GM23338 (cell line): ENCODE data around the gene GRID1. TPM values are rescaled to one million over a fixed set of nuclear protein-coding genes. Genes with fewer than 3 reads are reported as not detected.

Source experiments
- ATAC-seq: fragments of 200-7000 bp; cut with Tn5 transposase; 3 replicates; pipeline ENCODE4 v1.9.1; 2020
- DNase-seq: peaks from one replicate; pipeline ENCODE4 v3.0.0-alpha.2; 2015; ENCODE audit warnings: low spot score
- H2AFZ ChIP-seq: fragments of 200-600 bp; sonication (generic); 2 replicates; pipeline ENCODE4 v1.8.0; 2016; ENCODE audit warnings: antibody characterized with exemption, mild to moderate bottlenecking, moderate library complexity
- H3F3A ChIP-seq: fragments of 200-600 bp; sonication (generic); replicated peaks from 2 replicates; pipeline ENCODE4 v1.8.0; 2017; ENCODE audit warnings: antibody characterized with exemption, mixed run types, low read depth
- H3K27ac ChIP-seq: fragments of 200-600 bp; sonication (generic); 2 replicates; pipeline ENCODE4 v1.6.1; 2016; ENCODE audit warnings: low read depth
- H3K27me3 ChIP-seq: fragments of 200-600 bp; sonication (generic); 2 replicates; pipeline ENCODE4 v1.8.0; 2016; ENCODE audit warnings: mild to moderate bottlenecking, mixed run types, moderate library complexity; ENCODE audit not compliant: insufficient read depth
- H3K36me3 ChIP-seq: fragments of 200-600 bp; sonication (generic); 2 replicates; pipeline ENCODE4 v1.8.0; 2016; ENCODE audit warnings: mild to moderate bottlenecking; ENCODE audit not compliant: insufficient read depth
- H3K4me1 ChIP-seq: fragments of 200-600 bp; sonication (generic); 2 replicates; pipeline ENCODE4 v1.8.0; 2016; ENCODE audit warnings: mild to moderate bottlenecking, moderate library complexity; ENCODE audit not compliant: insufficient read depth
- H3K4me2 ChIP-seq: fragments of 200-600 bp; sonication (generic); 2 replicates; pipeline ENCODE4 v1.7.1; 2017; ENCODE audit warnings: mixed run types
- H3K4me3 ChIP-seq: fragments of 200-600 bp; sonication (generic); 2 replicates; pipeline ENCODE4 v1.6.1; 2016; ENCODE audit warnings: mixed run types
- H3K79me2 ChIP-seq: fragments of 200-600 bp; sonication (generic); replicated peaks from 2 replicates; pipeline ENCODE4 v1.8.0; 2017; ENCODE audit warnings: mild to moderate bottlenecking; ENCODE audit not compliant: insufficient read depth
- H3K9me2 ChIP-seq: fragments of 200-600 bp; sonication (generic); 2 replicates; pipeline ENCODE4 v1.8.0; 2017; ENCODE audit not compliant: insufficient read depth
- H4K20me1 ChIP-seq: fragments of 200-600 bp; sonication (generic); replicated peaks from 2 replicates; pipeline ENCODE4 v1.8.0; 2017; ENCODE audit warnings: mild to moderate bottlenecking; ENCODE audit not compliant: insufficient read depth
- H3K27ac Mint-ChIP-seq: 2 replicates; pipeline ENCODE4 v1.8.0; 2020; ENCODE audit warnings: inconsistent platforms, mild to moderate bottlenecking, moderate library complexity, mixed read lengths
- H3K27me3 Mint-ChIP-seq: 3 replicates; pipeline ENCODE4 v1.8.0; 2022; ENCODE audit warnings: low read depth, mild to moderate bottlenecking, moderate library complexity, mixed read lengths, inconsistent platforms; ENCODE audit not compliant: insufficient read depth, poor library complexity
- H3K36me3 Mint-ChIP-seq: 3 replicates; pipeline ENCODE4 v1.8.0; 2021; ENCODE audit warnings: low read depth, mild to moderate bottlenecking, inconsistent platforms, moderate library complexity, mixed read lengths
- H3K4me1 Mint-ChIP-seq: 3 replicates; pipeline ENCODE4 v1.8.0; 2020; ENCODE audit warnings: mild to moderate bottlenecking, inconsistent platforms, mixed read lengths
- H3K4me3 Mint-ChIP-seq: 3 replicates; pipeline ENCODE4 v1.8.0; 2021; ENCODE audit warnings: moderate library complexity, mild to moderate bottlenecking, inconsistent platforms, mixed read lengths
- H3K9me3 Mint-ChIP-seq: 3 replicates; pipeline ENCODE4 v1.8.0; 2020; ENCODE audit warnings: moderate library complexity, mild to moderate bottlenecking, inconsistent platforms, mixed read lengths
- CREB1 ChIP-seq: fragments of 250-450 bp; sonication (Bioruptor Pico); IDR thresholded peaks from 2 replicates; pipeline ENCODE4 v1.5.0; 2020; ENCODE audit warnings: low read depth, mild to moderate bottlenecking, moderate library complexity
- EZH2 ChIP-seq: fragments of 200-600 bp; sonication (generic); IDR thresholded peaks from one replicate; pipeline ENCODE4 v1.8.0; 2017; ENCODE audit warnings: antibody characterized with exemption, mild to moderate bottlenecking, low read depth; ENCODE audit not compliant: unreplicated experiment
- EZH2phosphoT487 ChIP-seq: fragments of 200-600 bp; sonication (generic); IDR thresholded peaks from one replicate; pipeline ENCODE4 v1.8.1; 2018; ENCODE audit warnings: antibody characterized with exemption; ENCODE audit not compliant: unreplicated experiment
- JUNB ChIP-seq: IDR thresholded peaks from one replicate; pipeline ENCODE4 v1.6.1; 2016; ENCODE audit warnings: antibody characterized with exemption; ENCODE audit not compliant: unreplicated experiment
- NANOG ChIP-seq: IDR thresholded peaks from 2 replicates; pipeline ENCODE4 v1.6.1; 2016; ENCODE audit warnings: antibody characterized with exemption, borderline replicate concordance
- POLR2AphosphoS5 ChIP-seq: IDR thresholded peaks from 2 replicates; pipeline ENCODE4 v1.6.1; 2016; ENCODE audit warnings: antibody characterized with exemption, low read depth
- STAT1 ChIP-seq: IDR thresholded peaks from one replicate; pipeline ENCODE4 v1.6.1; 2016; ENCODE audit warnings: antibody characterized with exemption; ENCODE audit not compliant: unreplicated experiment
- ZNF114 ChIP-seq: fragments of 250-450 bp; sonication (Bioruptor Pico); IDR thresholded peaks from 2 replicates; pipeline ENCODE4 v1.5.0; 2020; ENCODE audit warnings: mild to moderate bottlenecking, moderate library complexity
- ZNF331 ChIP-seq: fragments of 250-450 bp; sonication (Bioruptor Pico); IDR thresholded peaks from 2 replicates; pipeline ENCODE4 v1.5.0; 2020; ENCODE audit warnings: low read depth, mild to moderate bottlenecking, moderate library complexity
- polyA plus RNA-seq: library from polyadenylated mRNA; unstranded; fragments of >200 nt; fragmentation: Nextera tagmentation; extraction: Ambion mirVana; gene quantifications from 2 replicates; pipeline ENCODE4 v1.2.1, GENCODE V29; 2016
- total RNA-seq: library from RNA; depleted of rRNA; stranded (reverse); fragments of >200 nt; shearing (Covaris generic); gene quantifications from 2 replicates; pipeline ENCODE4 v1.2.3, GENCODE V29; 2014
- TF ChIP-seq, protein P1 (sequence below): IDR thresholded peaks from one replicate; pipeline ENCODE4 v1.6.1; 2018; ENCODE audit warnings: antibody characterized with exemption; ENCODE audit not compliant: unreplicated experiment
- TF ChIP-seq, protein P2 (sequence below): fragments of 250-450 bp; sonication (Bioruptor Pico); IDR thresholded peaks from 2 replicates; pipeline ENCODE4 v1.5.0; 2020; ENCODE audit warnings: mild to moderate bottlenecking, moderate library complexity
- TF ChIP-seq, protein P3 (sequence below), 2 experiments: fragments of 200-600 bp in 1 of 2; sonication (generic) in 1 of 2; conservative IDR thresholded peaks; 2 replicates each; pipeline versions ENCODE4 v1.5.1 to v1.6.1; 2016 to 2017; ENCODE audit warnings: antibody characterized with exemption in 2 of 2, low read depth in 2 of 2, mild to moderate bottlenecking in 2 of 2, moderate library complexity in 1 of 2
- TF ChIP-seq, protein P4 (sequence below): IDR thresholded peaks from 2 replicates; pipeline ENCODE4 v1.6.1; 2016; ENCODE audit warnings: antibody characterized with exemption

Gene GRID1
- total and polyA plus RNA-seq, 2 experiments from 2014 or later = 0.14 to 0.15 TPM

DNA sequence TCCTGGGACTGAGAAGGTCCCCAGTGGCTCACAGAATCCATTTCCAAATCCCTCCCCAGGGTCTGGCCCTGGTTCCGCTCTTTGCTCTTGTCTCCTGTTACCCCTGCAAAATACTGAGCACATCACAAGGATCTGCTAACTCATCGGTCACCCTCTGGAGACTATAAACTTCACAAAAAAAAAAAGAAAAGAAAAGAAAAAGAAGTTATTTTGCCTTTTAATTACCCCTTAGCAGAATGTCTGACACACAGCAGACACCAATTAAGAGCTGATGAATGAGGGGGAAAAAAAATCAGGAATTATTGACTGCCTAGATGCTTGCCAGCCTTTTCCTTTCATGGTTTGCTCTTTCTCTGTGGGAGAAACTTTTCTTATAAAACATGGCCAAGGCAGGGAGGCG lies 578.7 kb downstream of the GRID1 start:
- no peak for TF ChIP-seq ZNF331
- no peak for TF ChIP-seq NANOG
- no peak for TF ChIP-seq JUNB
- TF ChIP-seq, protein P1, sequence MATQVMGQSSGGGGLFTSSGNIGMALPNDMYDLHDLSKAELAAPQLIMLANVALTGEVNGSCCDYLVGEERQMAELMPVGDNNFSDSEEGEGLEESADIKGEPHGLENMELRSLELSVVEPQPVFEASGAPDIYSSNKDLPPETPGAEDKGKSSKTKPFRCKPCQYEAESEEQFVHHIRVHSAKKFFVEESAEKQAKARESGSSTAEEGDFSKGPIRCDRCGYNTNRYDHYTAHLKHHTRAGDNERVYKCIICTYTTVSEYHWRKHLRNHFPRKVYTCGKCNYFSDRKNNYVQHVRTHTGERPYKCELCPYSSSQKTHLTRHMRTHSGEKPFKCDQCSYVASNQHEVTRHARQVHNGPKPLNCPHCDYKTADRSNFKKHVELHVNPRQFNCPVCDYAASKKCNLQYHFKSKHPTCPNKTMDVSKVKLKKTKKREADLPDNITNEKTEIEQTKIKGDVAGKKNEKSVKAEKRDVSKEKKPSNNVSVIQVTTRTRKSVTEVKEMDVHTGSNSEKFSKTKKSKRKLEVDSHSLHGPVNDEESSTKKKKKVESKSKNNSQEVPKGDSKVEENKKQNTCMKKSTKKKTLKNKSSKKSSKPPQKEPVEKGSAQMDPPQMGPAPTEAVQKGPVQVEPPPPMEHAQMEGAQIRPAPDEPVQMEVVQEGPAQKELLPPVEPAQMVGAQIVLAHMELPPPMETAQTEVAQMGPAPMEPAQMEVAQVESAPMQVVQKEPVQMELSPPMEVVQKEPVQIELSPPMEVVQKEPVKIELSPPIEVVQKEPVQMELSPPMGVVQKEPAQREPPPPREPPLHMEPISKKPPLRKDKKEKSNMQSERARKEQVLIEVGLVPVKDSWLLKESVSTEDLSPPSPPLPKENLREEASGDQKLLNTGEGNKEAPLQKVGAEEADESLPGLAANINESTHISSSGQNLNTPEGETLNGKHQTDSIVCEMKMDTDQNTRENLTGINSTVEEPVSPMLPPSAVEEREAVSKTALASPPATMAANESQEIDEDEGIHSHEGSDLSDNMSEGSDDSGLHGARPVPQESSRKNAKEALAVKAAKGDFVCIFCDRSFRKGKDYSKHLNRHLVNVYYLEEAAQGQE = no peak
- TF ChIP-seq EZH2 = no peak
- TF ChIP-seq, protein P2, sequence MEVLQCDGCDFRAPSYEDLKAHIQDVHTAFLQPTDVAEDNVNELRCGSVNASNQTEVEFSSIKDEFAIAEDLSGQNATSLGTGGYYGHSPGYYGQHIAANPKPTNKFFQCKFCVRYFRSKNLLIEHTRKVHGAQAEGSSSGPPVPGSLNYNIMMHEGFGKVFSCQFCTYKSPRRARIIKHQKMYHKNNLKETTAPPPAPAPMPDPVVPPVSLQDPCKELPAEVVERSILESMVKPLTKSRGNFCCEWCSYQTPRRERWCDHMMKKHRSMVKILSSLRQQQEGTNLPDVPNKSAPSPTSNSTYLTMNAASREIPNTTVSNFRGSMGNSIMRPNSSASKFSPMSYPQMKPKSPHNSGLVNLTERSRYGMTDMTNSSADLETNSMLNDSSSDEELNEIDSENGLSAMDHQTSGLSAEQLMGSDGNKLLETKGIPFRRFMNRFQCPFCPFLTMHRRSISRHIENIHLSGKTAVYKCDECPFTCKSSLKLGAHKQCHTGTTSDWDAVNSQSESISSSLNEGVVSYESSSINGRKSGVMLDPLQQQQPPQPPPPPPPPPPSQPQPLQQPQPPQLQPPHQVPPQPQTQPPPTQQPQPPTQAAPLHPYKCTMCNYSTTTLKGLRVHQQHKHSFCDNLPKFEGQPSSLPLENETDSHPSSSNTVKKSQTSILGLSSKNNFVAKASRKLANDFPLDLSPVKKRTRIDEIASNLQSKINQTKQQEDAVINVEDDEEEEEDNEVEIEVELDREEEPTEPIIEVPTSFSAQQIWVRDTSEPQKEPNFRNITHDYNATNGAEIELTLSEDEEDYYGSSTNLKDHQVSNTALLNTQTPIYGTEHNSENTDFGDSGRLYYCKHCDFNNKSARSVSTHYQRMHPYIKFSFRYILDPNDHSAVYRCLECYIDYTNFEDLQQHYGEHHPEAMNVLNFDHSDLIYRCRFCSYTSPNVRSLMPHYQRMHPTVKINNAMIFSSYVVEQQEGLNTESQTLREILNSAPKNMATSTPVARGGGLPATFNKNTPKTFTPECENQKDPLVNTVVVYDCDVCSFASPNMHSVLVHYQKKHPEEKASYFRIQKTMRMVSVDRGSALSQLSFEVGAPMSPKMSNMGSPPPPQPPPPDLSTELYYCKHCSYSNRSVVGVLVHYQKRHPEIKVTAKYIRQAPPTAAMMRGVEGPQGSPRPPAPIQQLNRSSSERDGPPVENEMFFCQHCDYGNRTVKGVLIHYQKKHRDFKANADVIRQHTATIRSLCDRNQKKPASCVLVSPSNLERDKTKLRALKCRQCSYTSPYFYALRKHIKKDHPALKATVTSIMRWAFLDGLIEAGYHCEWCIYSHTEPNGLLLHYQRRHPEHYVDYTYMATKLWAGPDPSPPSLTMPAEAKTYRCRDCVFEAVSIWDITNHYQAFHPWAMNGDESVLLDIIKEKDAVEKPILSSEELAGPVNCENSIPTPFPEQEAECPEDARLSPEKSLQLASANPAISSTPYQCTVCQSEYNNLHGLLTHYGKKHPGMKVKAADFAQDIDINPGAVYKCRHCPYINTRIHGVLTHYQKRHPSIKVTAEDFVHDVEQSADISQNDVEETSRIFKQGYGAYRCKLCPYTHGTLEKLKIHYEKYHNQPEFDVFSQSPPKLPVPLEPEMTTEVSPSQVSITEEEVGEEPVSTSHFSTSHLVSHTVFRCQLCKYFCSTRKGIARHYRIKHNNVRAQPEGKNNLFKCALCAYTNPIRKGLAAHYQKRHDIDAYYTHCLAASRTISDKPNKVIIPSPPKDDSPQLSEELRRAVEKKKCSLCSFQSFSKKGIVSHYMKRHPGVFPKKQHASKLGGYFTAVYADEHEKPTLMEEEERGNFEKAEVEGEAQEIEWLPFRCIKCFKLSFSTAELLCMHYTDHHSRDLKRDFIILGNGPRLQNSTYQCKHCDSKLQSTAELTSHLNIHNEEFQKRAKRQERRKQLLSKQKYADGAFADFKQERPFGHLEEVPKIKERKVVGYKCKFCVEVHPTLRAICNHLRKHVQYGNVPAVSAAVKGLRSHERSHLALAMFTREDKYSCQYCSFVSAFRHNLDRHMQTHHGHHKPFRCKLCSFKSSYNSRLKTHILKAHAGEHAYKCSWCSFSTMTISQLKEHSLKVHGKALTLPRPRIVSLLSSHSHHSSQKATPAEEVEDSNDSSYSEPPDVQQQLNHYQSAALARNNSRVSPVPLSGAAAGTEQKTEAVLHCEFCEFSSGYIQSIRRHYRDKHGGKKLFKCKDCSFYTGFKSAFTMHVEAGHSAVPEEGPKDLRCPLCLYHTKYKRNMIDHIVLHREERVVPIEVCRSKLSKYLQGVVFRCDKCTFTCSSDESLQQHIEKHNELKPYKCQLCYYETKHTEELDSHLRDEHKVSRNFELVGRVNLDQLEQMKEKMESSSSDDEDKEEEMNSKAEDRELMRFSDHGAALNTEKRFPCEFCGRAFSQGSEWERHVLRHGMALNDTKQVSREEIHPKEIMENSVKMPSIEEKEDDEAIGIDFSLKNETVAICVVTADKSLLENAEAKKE = no peak
- TF ChIP-seq, protein P3, sequence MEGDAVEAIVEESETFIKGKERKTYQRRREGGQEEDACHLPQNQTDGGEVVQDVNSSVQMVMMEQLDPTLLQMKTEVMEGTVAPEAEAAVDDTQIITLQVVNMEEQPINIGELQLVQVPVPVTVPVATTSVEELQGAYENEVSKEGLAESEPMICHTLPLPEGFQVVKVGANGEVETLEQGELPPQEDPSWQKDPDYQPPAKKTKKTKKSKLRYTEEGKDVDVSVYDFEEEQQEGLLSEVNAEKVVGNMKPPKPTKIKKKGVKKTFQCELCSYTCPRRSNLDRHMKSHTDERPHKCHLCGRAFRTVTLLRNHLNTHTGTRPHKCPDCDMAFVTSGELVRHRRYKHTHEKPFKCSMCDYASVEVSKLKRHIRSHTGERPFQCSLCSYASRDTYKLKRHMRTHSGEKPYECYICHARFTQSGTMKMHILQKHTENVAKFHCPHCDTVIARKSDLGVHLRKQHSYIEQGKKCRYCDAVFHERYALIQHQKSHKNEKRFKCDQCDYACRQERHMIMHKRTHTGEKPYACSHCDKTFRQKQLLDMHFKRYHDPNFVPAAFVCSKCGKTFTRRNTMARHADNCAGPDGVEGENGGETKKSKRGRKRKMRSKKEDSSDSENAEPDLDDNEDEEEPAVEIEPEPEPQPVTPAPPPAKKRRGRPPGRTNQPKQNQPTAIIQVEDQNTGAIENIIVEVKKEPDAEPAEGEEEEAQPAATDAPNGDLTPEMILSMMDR (conservative IDR thresholded peaks at IDR 0.05; ENCODE audit: low read depth in 2 of 2) = no peak
- no peak for TF ChIP-seq CREB1 (CRISPR knock-in tag)
- TF ChIP-seq ZNF114 (CRISPR knock-in tag) = no peak
- TF ChIP-seq EZH2phosphoT487 = no peak
- no peak for TF ChIP-seq POLR2AphosphoS5
- TF ChIP-seq, protein P4, sequence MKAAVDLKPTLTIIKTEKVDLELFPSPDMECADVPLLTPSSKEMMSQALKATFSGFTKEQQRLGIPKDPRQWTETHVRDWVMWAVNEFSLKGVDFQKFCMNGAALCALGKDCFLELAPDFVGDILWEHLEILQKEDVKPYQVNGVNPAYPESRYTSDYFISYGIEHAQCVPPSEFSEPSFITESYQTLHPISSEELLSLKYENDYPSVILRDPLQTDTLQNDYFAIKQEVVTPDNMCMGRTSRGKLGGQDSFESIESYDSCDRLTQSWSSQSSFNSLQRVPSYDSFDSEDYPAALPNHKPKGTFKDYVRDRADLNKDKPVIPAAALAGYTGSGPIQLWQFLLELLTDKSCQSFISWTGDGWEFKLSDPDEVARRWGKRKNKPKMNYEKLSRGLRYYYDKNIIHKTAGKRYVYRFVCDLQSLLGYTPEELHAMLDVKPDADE = no peak
- TF ChIP-seq STAT1 = no peak
- Histone ChIP-seq H3K9me2 (no peaks in the 10 kb centered on the region), H3F3A (no peaks in the 10 kb centered on the region), H3K79me2 (no peaks in the 10 kb centered on the region), H4K20me1 (no peaks in the 10 kb centered on the region), H2AFZ (no peak overlapping the region), H3K27me3 (no peaks in the 10 kb centered on the region), H3K4me3 (no peak overlapping the region), H3K4me2 (no peak overlapping the region), H3K27ac (no peak overlapping the region), H3K4me1 (no peaks in the 10 kb centered on the region), H3K36me3 (no peaks in the 10 kb centered on the region)
- no peak overlapping the region for H3K4me3 Mint-ChIP-seq
- H3K9me3 Mint-ChIP-seq = peaks cover 85% of the 10 kb centered on the region
- H3K4me1 Mint-ChIP-seq = no peaks in the 10 kb centered on the region; the same call in 2 of the 3 replicates
- ATAC-seq (no peak), DNase-seq (no peak)
- no peak overlapping the region for H3K27ac Mint-ChIP-seq
- H3K36me3 Mint-ChIP-seq = peaks cover 4% of the 10 kb centered on the region; the same call in 2 of the 3 replicates
- H3K27me3 Mint-ChIP-seq = peaks cover 2% of the 10 kb centered on the region
